Stimulated activated CD4-positive, alpha-beta T cell treated with anti-CD3 and anti-CD28 coated beads, Interleukin-1b, Interleukin-23, amount 100 ng/mL, for 24 hours (primary cell): ENCODE measurements around the gene PWP1.
A peak's percentile ranks its signal among the peaks of the same experiment; 100 is the strongest.
"Not testable (repeated sequence)": the region's sequence is repeated elsewhere in the genome, so short reads cannot be mapped to it uniquely, and the experiment has no call there.

ENCODE experiments used
- DNase-seq, 4 experiments: peaks; one replicate each; pipeline ENCODE4 v3.0.0-alpha.2; 2020; ENCODE audit warnings: low read depth in 4 of 4, low spot score in 1 of 4

Gene PWP1

GRCh38 chr12:107668320-107669098 lies 17.1 kb upstream of the PWP1 start:
- DNase-seq: no peak

GRCh38 chr12:107669946-107670345 lies 15.7 kb upstream of the PWP1 start:
- DNase-seq: no peak

GRCh38 chr12:107670999-107671643 lies 14.5 kb upstream of the PWP1 start:
- DNase-seq: peak in 1 of 4 experiments; percentile 18

- DNase-seq: no peak
Measured at GRCh38 chr12:107677671-107678070, 7.9 kb upstream of the PWP1 start.

GRCh38 chr12:107679336-107679735 lies 6.3 kb upstream of the PWP1 start:
- no peak for DNase-seq

GRCh38 chr12:107681455-107681835 lies 4.2 kb upstream of the PWP1 start:
- DNase-seq: no peak

GRCh38 chr12:107681836-107682820 lies 3.5 kb upstream of the PWP1 start:
- no peak for DNase-seq

GRCh38 chr12:107684029-107684795 lies 1.4 kb upstream of the PWP1 start:
- no peak for DNase-seq

GRCh38 chr12:107684990-107685359 lies 624 bp upstream of the PWP1 start:
- no peak for DNase-seq

GRCh38 chr12:107695772-107696171 lies 10.2 kb downstream of the PWP1 start:
- DNase-seq: not testable (repeated sequence)

- DNase-seq: no peak
Measured at GRCh38 chr12:107702106-107702505, 16.5 kb downstream of the PWP1 start.

GRCh38 chr12:107704041-107704440 lies 18.4 kb downstream of the PWP1 start:
- no peak for DNase-seq

- DNase-seq: not testable (repeated sequence)
Measured at GRCh38 chr12:107705522-107705921, 19.9 kb downstream of the PWP1 start.

GRCh38 chr12:107715780-107716179 lies 30.2 kb downstream of the PWP1 start:
- DNase-seq: no peak

- no peak for DNase-seq
Measured at GRCh38 chr12:107718606-107719005, 33.0 kb downstream of the PWP1 start.

GRCh38 chr12:107727327-107727726 lies 41.7 kb downstream of the PWP1 start:
- DNase-seq: not testable (repeated sequence)

GRCh38 chr12:107727742-107728141 lies 42.1 kb downstream of the PWP1 start:
- not testable (repeated sequence) for DNase-seq

- DNase-seq: no peak
Measured at GRCh38 chr12:107730618-107731341, 45.2 kb downstream of the PWP1 start.

GRCh38 chr12:107731366-107731765 lies 45.8 kb downstream of the PWP1 start:
- no peak for DNase-seq

GRCh38 chr12:107732365-107732764 lies 46.8 kb downstream of the PWP1 start:
- DNase-seq: no peak
